Effector CD4-positive, alpha-beta T cell (primary cell): ENCODE measurements around the gene LYRM4.
"Not testable (repeated sequence)": the region's sequence is repeated elsewhere in the genome, so short reads cannot be mapped to it uniquely, and the experiment has no call there.

Source experiments
- DNase-seq: peaks from one replicate; pipeline ENCODE4 v3.0.0-alpha.2; 2020

The LYRM4 gene

GRCh38 chr6:5071216-5071615 lies 189.5 kb downstream of the LYRM4 start:
- no peak for DNase-seq

DNA sequence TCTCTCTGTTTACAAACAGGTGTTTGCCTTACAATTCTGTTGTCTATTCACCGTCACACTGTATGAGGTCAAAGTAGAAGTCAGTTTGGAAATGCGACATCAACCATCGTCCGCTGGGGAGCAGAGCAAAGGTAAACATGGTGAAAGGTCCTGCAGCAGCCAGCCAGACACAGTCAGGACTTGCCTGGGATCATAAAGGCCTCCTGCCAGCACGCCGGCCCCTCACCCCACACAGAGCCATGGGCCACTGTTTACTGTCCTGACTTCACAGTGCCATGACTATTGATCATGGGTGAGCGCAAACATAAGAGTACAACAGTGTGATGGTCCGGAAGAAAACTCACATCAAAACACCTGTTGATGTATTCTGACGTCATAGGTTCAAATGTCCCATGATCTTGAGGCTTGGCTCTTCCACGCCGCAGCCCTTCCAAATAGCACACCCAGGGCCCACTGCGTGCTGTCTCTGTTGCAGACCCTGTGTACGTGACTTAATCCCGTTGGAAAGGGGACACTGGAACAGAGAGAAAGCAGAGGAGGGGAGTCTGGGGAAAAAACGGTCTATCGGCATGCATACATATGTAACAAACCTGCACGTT lies 192.5 kb downstream of the LYRM4 start:
- no peak for DNase-seq

- DNase-seq: no peak
These were observed 193.4 kb downstream of the LYRM4 start for GRCh38 chr6:5067305-5067704.

- DNase-seq: no peak
These were observed 194.2 kb downstream of the LYRM4 start for GRCh38 chr6:5066456-5067093.

DNA sequence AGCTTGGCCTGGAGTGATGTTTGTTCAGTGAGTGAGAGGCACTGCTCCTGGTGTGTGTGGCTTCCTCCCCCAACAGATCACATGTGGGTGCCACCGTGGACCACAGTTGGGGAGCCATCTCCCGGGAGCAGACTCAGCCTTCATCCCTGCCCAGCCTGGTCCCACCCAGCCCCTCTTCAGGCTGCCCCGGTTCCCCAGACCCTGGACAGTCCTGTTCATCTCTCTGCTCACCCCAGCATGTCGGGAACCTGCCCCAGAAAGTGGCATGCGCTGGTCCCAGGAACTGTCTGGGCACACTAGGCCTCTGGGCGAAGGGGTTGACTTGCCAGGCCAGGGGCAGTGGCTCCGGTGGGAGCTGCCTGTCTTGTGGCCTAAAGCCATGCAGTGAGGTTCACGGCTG lies 197.1 kb downstream of the LYRM4 start:
- DNase-seq: no peak

- no peak for DNase-seq
These were observed 199.6 kb downstream of the LYRM4 start for GRCh38 chr6:5061152-5061551.

- not testable (repeated sequence) for DNase-seq
These were observed 200.3 kb downstream of the LYRM4 start for GRCh38 chr6:5060439-5060838.

GRCh38 chr6:5059036-5059896 lies 201.5 kb downstream of the LYRM4 start:
- DNase-seq: no peak
